BJ (cell line): ENCODE data around the gene FFAR4. TPM values are rescaled to one million over a fixed set of nuclear protein-coding genes. Genes with fewer than 3 reads are reported as not detected.

Experiments
- CTCF ChIA-PET: fragments of 350-600 bp; formaldehyde crosslinking; extraction: SDS; loops from one replicate; lab custom pipeline; 2021; ENCODE audit warnings: antibody characterized with exemption, inconsistent platforms; lab: Yijun Ruan, JAX
- POLR2A ChIA-PET: fragments of 300-600 bp; sonication (Branson Sonifier 250); formaldehyde crosslinking; extraction: SDS; loops from one replicate; lab custom pipeline; 2021; ENCODE audit warnings: antibody characterized with exemption; lab: Charles Lee
- DNase-seq: peaks from one replicate; pipeline ENCODE4 v3.0.0-alpha.2; 2011; ENCODE audit warnings: low read depth
- H3K27me3 ChIP-seq: 2 replicates; pipeline ENCODE4 v1.6.0; 2011; ENCODE audit warnings: low read length; ENCODE audit not compliant: control insufficient read depth, insufficient read depth
- H3K36me3 ChIP-seq: 2 replicates; pipeline ENCODE4 v1.5.1; 2011; ENCODE audit warnings: low read length; ENCODE audit not compliant: control insufficient read depth, insufficient read depth
- H3K4me3 ChIP-seq: 2 replicates; pipeline ENCODE4 v1.5.1; 2011; ENCODE audit warnings: low read depth, mild to moderate bottlenecking, control low read depth, low read length
- polyA plus RNA-seq: library from polyadenylated mRNA; depleted of rRNA; stranded (reverse); fragments of >200 nt; gene quantifications from 2 replicates; pipeline ENCODE4 v1.2.3, GENCODE V29; 2011
- TF ChIP-seq, protein P1 (sequence below): IDR thresholded peaks from 2 replicates; pipeline ENCODE4 v1.5.1; 2011; ENCODE audit warnings: low read depth, mild to moderate bottlenecking, control low read depth, inconsistent platforms, low read length, moderate library complexity; ENCODE audit not compliant: insufficient read depth

Gene FFAR4
- polyA plus RNA-seq, 1 experiment, result not detected

DNA sequence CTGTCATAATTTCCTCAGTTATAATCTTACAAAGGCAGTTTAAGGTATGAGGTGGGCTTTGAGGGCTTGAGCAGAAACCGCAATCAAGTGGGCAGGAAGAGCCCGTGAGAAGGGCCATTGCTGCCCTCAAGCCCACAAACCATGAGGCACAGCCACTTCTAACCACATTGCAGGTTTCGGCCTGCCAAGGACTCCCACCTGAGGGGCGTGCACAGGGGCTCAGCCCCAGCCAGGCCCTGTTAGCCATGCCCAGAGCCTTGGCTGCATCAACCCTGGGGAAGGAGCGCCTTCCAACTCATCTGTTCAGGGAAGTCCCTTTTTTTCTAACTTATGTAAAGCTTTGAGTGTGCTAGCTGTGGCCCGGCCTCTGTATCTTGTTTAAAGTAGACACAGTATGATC is 5.9 kb upstream of the FFAR4 start:
- TF ChIP-seq, protein P1, sequence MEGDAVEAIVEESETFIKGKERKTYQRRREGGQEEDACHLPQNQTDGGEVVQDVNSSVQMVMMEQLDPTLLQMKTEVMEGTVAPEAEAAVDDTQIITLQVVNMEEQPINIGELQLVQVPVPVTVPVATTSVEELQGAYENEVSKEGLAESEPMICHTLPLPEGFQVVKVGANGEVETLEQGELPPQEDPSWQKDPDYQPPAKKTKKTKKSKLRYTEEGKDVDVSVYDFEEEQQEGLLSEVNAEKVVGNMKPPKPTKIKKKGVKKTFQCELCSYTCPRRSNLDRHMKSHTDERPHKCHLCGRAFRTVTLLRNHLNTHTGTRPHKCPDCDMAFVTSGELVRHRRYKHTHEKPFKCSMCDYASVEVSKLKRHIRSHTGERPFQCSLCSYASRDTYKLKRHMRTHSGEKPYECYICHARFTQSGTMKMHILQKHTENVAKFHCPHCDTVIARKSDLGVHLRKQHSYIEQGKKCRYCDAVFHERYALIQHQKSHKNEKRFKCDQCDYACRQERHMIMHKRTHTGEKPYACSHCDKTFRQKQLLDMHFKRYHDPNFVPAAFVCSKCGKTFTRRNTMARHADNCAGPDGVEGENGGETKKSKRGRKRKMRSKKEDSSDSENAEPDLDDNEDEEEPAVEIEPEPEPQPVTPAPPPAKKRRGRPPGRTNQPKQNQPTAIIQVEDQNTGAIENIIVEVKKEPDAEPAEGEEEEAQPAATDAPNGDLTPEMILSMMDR, result no peak
- CTCF ChIA-PET, result interaction anchor here (0.6 to 2.7 kb wide), 3 partner anchors 8 to 213 kb away, joined by 3 to 7 read pairs (median 3); no protein-coding TSS in a partner anchor
- no peaks in the 10 kb centered on the region for H3K36me3 ChIP-seq
- POLR2A ChIA-PET, result no interaction called here
- no peak overlapping the region for H3K4me3 ChIP-seq
- DNase-seq, result no peak
- H3K27me3 ChIP-seq, result peaks cover 2% of the 10 kb centered on the region

DNA sequence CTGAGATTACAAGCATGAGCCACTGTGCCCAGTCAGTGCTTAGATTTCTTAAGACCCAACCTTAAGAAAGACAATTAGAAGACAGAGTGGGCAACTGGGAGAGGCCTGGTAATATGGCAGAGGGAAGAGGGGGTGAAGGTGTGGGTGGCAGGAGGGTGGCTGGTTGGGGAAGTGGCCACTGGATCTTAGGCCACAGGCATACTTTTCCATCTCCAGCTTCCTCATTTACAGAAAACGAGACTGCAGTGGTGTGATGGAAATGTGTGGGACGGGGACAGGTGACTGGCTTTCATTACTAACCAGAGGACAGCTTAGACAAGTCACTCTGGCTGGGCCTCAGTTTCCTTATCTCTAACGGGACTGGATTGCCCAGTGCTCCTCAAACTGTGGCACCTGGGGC is 1.0 kb upstream of the FFAR4 start:
- Histone ChIP-seq H3K36me3 (no peaks in the 10 kb centered on the region), H3K27me3 (peaks cover 16% of the 10 kb centered on the region), H3K4me3 (no peak overlapping the region)
- DNase-seq, result no peak
- TF ChIP-seq, protein P1, result no peak
- ChIA-PET CTCF (interaction anchor here (1.7 kb wide), 1 partner anchor 11 kb away, joined by 14 read pairs; no protein-coding TSS in a partner anchor), POLR2A (no interaction called here)

DNA sequence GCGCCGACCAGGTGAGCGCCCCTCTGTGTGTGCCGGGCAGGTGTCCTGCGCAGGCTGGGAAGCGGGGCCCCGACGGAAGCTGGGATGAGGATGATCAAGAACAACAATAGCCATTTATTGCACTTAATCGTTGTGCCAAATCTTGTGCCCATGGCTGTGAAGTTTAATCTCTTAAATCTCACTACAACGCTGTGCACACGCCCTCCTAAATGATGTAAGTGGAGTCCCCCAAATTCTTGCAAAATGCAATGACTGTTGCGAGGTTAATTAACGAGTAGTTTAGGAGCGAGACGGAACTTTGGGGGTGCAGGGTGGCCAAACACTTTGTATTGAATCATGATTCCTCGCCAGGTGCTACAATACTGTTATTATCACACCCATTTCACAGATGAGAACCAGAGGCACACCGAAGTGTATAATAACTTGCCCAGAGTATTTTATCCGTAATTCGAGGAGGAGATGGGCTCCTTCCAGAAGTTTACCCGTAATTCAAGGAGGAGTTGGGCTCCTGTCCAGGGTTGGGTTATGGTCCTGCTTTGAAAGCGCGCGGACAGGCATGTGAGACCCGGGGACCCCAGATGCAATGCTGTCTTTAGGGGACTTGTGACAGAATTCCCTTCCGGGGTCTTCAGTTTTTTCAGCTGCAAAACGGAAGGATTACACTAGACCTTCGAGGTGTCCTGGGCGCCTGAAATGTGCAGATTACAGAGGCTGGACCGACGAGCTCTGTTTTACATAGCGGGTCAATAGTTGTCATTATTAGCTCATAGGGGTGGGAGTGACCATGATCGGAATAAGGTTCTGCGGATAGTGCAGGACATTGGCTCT is 1.0 kb downstream of the FFAR4 start:
- TF ChIP-seq, protein P1, result no peak
- ChIA-PET CTCF (interaction anchor here (1.2 to 1.6 kb wide), 3 partner anchors 10 to 25 kb away, joined by 4 to 5 read pairs (median 4); no protein-coding TSS in a partner anchor), POLR2A (no interaction called here)
- H3K4me3 ChIP-seq, result no peak overlapping the region
- H3K36me3 ChIP-seq, result no peaks in the 10 kb centered on the region
- no peak for DNase-seq
- peaks cover 21% of the 10 kb centered on the region for H3K27me3 ChIP-seq

DNA sequence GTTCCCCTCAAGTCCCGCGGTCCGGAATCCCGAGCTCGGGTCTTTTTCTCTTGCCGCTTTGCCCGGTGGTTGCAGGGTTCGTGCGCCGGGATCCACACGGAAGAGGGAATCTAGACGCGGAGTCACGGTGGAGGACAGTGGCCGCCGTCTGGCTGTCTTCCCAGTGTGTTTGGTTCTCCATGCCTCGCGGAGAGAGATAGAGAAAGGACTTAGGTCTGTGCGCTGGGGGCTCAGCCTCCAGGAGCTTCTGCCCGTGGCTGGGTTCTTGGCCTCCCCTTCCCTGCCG is 1.6 kb downstream of the FFAR4 start:
- H3K36me3 ChIP-seq, result no peaks in the 10 kb centered on the region
- POLR2A ChIA-PET, result no interaction called here
- DNase-seq, result no peak
- CTCF ChIA-PET, result interaction anchor here (0.5 to 1.6 kb wide), 4 partner anchors 11 to 56 kb away, joined by 3 to 5 read pairs (median 4); no protein-coding TSS in a partner anchor
- TF ChIP-seq, protein P1, result no peak
- peaks cover 23% of the 10 kb centered on the region for H3K27me3 ChIP-seq
- H3K4me3 ChIP-seq, result no peak overlapping the region

DNA sequence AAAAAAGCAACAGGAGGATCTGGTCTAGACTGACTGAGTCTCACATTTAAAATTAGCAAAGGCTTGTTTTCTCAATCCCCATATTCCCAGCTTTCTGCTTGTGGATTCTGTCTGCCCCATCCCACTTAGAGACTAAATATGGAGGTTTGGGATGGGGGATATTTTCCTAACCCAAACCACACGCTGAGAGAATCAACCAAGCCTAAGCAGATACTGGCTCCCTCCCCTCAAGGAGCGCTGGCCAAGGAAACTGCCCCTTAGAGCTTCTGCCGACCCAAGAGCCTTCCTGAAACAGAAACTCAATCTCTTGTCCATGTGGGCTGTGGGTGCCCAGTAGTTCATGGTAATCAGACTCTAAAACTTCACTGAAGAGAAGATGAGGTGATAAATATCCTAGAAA is 3.9 kb downstream of the FFAR4 start:
- POLR2A ChIA-PET, result interaction anchor here (0.7 kb wide), 1 partner anchor 42 kb away, joined by 3 read pairs; no protein-coding TSS in a partner anchor
- no peak for DNase-seq
- TF ChIP-seq, protein P1, result no peak
- no peak overlapping the region for H3K4me3 ChIP-seq
- no peaks in the 10 kb centered on the region for H3K36me3 ChIP-seq
- peaks cover 22% of the 10 kb centered on the region for H3K27me3 ChIP-seq
- CTCF ChIA-PET, result interaction anchor here (0.8 kb wide), 1 partner anchor 16 kb away, joined by 5 read pairs; no protein-coding TSS in a partner anchor
